Smooth muscle cell (in vitro differentiated cells): Measurements from ENCODE around the gene WWTR1. TPM values are rescaled to one million over a fixed set of nuclear protein-coding genes. Genes with fewer than 3 reads are reported as not detected.

ENCODE experiments used
- DNase-seq: peaks from one replicate; lab custom pipeline; 2025; ENCODE audit not compliant: unreplicated experiment; lab: John Stamatoyannopoulos, UW
- H2AFZ ChIP-seq: fragments of 200-600 bp; sonication (generic); 2 replicates; pipeline ENCODE4 v1.6.0; 2016; ENCODE audit warnings: antibody characterized with exemption, low read depth, mild to moderate bottlenecking
- H3F3A ChIP-seq: fragments of 200-600 bp; sonication (generic); 2 replicates; pipeline ENCODE4 v1.6.0; 2017; ENCODE audit warnings: antibody characterized with exemption, low read depth
- H3K27ac ChIP-seq: fragments of 200-600 bp; sonication (generic); 2 replicates; pipeline ENCODE4 v1.5.1; 2016; ENCODE audit warnings: low read depth, mild to moderate bottlenecking
- H3K27me3 ChIP-seq: fragments of 200-600 bp; sonication (generic); 2 replicates; pipeline ENCODE4 v1.6.1; 2016; ENCODE audit warnings: low read depth, mild to moderate bottlenecking
- H3K36me3 ChIP-seq: fragments of 200-600 bp; sonication (generic); 2 replicates; pipeline ENCODE4 v1.5.1; 2016; ENCODE audit warnings: low read depth
- H3K4me1 ChIP-seq: fragments of 200-600 bp; sonication (generic); 2 replicates; pipeline ENCODE4 v1.5.1; 2016; ENCODE audit warnings: low read depth
- H3K4me2 ChIP-seq: fragments of 200-600 bp; sonication (generic); 2 replicates; pipeline ENCODE4 v1.6.0; 2016; ENCODE audit warnings: mild to moderate bottlenecking
- H3K4me3 ChIP-seq: fragments of 200-600 bp; sonication (generic); 2 replicates; pipeline ENCODE4 v1.5.1; 2016; ENCODE audit warnings: mild to moderate bottlenecking
- H3K79me2 ChIP-seq: fragments of 200-600 bp; sonication (generic); 2 replicates; pipeline ENCODE4 v1.6.0; 2016; ENCODE audit warnings: low read depth, mild to moderate bottlenecking
- H3K9ac ChIP-seq: fragments of 200-600 bp; sonication (generic); 2 replicates; pipeline ENCODE4 v1.6.0; 2016; ENCODE audit warnings: low read depth
- H3K9me3 ChIP-seq: fragments of 200-600 bp; sonication (generic); replicated peaks from 2 replicates; pipeline ENCODE4 v1.5.1; 2016; ENCODE audit warnings: low read depth
- H4K20me1 ChIP-seq: fragments of 200-600 bp; sonication (generic); 2 replicates; pipeline ENCODE4 v1.6.0; 2016; ENCODE audit warnings: low read depth
- CTCF ChIP-seq: fragments of 200-600 bp; sonication (generic); IDR thresholded peaks from 2 replicates; pipeline ENCODE4 v1.5.1; 2017; ENCODE audit warnings: borderline replicate concordance, mild to moderate bottlenecking, antibody characterized with exemption; ENCODE audit not compliant: insufficient read depth, poor library complexity, severe bottlenecking
- WGBS: methylation state at CpG from one replicate; pipeline ENCODE4 v1.1.7; 2016; ENCODE audit warnings: low lambda C conversion rate; 5-methylcytosine and 5-hydroxymethylcytosine counted together
- polyA plus RNA-seq: library from polyadenylated mRNA; unstranded; fragments of >200 nt; fragmentation: Nextera tagmentation; extraction: Ambion mirVana; gene quantifications from 2 replicates; pipeline ENCODE4 v1.2.1, GENCODE V29; 2016
- total RNA-seq: library from RNA; depleted of rRNA; stranded (reverse); fragments of >200 nt; gene quantifications from 2 replicates; pipeline ENCODE4 v1.2.3, GENCODE V29; 2014

Gene WWTR1
- total and polyA plus RNA-seq, 2 experiments from 2014 or later, result 38.4 to 55.6 TPM

DNA sequence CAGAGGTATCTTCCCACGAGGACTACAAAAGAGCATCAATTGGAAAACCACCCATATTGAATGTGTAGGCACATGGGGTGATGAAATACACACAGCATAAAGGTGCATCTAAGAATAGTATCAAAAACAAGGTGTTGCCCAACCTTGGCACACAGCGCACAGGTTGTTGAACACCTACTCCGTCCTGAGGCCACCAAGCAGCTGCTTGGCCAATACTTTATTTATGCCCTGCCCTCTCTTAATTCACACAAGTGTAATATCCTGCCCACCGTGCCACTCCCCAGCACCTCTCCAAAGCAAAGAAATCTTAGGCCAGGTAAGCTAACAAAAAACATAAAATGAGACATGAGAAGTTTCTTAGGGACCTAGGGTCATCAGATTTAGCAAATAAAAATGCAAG lies 31.2 kb downstream of the WWTR1 start:
- Histone ChIP-seq H3K27me3 (no peaks in the 10 kb centered on the region), H3K27ac (no peak overlapping the region), H3K4me1 (peaks cover 4% of the 10 kb centered on the region), H4K20me1 (peaks cover 98% of the 10 kb centered on the region), H2AFZ (no peak overlapping the region), H3K79me2 (peaks cover 98% of the 10 kb centered on the region), H3F3A (peaks cover 26% of the 10 kb centered on the region), H3K36me3 (no peaks in the 10 kb centered on the region), H3K4me3 (no peak overlapping the region), H3K9me3 (no peaks in the 10 kb centered on the region), H3K4me2 (no peak overlapping the region), H3K9ac (no peak overlapping the region)
- TF ChIP-seq CTCF, result no peak
- 98% methylated on average over 4 of the region's 4 CpGs for WGBS
- no peak for DNase-seq

DNA sequence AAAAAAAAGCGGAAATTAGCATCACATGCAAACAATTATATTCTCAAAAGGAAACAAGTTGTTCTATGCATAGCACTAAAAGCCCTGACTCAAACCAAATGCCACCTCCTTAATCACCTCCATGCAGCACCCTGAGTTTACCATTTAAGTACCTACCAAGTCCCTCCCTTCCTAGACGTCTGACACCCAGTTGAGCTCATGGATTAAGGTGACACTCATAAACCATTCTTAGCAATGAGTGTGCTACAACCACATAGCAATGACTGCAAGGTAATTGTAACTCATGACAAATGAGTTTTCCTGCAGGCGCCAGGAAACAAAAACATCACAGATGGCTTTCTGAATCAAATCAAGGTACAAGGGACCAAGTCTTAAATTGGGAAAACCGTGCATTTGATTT lies 32.0 kb downstream of the WWTR1 start:
- Histone ChIP-seq H3K4me3 (no peak overlapping the region), H3K79me2 (peaks cover 91% of the 10 kb centered on the region), H3K9ac (no peak overlapping the region), H3K4me2 (no peak overlapping the region), H2AFZ (no peak overlapping the region), H3K9me3 (no peaks in the 10 kb centered on the region), H3K27me3 (no peaks in the 10 kb centered on the region), H4K20me1 (peaks cover 97% of the 10 kb centered on the region), H3K36me3 (no peaks in the 10 kb centered on the region), H3K27ac (peak overlapping the region; percentile 33), H3F3A (peaks cover 29% of the 10 kb centered on the region), H3K4me1 (peaks cover 4% of the 10 kb centered on the region)
- TF ChIP-seq CTCF, result no peak
- no peak for DNase-seq
- WGBS, result 81% methylated on average over 4 of the region's 4 CpGs

- peak overlapping the region; percentile 2 for H3K4me2 ChIP-seq
- peaks cover 27% of the 10 kb centered on the region for H3F3A ChIP-seq
- no peak for DNase-seq
- H4K20me1 ChIP-seq, result peaks cover 97% of the 10 kb centered on the region
- no peak overlapping the region for H3K9ac ChIP-seq
- no peak overlapping the region for H3K4me3 ChIP-seq
- 54% methylated on average over 6 of the region's 6 CpGs for WGBS
- no peak overlapping the region for H2AFZ ChIP-seq
- no peak for TF ChIP-seq CTCF
- H3K27me3 ChIP-seq, result no peaks in the 10 kb centered on the region
- H3K36me3 ChIP-seq, result no peaks in the 10 kb centered on the region
- peaks cover 6% of the 10 kb centered on the region for H3K4me1 ChIP-seq
- H3K9me3 ChIP-seq, result no peaks in the 10 kb centered on the region
- H3K79me2 ChIP-seq, result peaks cover 86% of the 10 kb centered on the region
- no peak overlapping the region for H3K27ac ChIP-seq
Measured at GRCh38 chr3:149623824-149624223, 34.0 kb downstream of the WWTR1 start.

- H3K79me2 ChIP-seq, result peaks cover 86% of the 10 kb centered on the region
- H2AFZ ChIP-seq, result no peak overlapping the region
- peak overlapping the region; percentile 96 for H3K27ac ChIP-seq
- H3K27me3 ChIP-seq, result no peaks in the 10 kb centered on the region
- H3K4me1 ChIP-seq, result peaks cover 6% of the 10 kb centered on the region
- peaks cover 27% of the 10 kb centered on the region for H3F3A ChIP-seq
- H3K36me3 ChIP-seq, result no peaks in the 10 kb centered on the region
- H3K4me2 ChIP-seq, result peak overlapping the region; percentile 74
- peak overlapping the region; percentile 2 for H3K4me3 ChIP-seq
- H3K9me3 ChIP-seq, result no peaks in the 10 kb centered on the region
- no peak for TF ChIP-seq CTCF
- no peak for DNase-seq
- WGBS, result 53% methylated on average over 5 of the region's 5 CpGs
- peak overlapping the region; percentile 61 for H3K9ac ChIP-seq
- peaks cover 99% of the 10 kb centered on the region for H4K20me1 ChIP-seq
Measured at GRCh38 chr3:149621218-149622005, 36.4 kb downstream of the WWTR1 start.
